ENCODE results near the gene DENND1A. TPM values are rescaled to one million over a fixed set of nuclear protein-coding genes. Genes with fewer than 3 reads are reported as not detected.

DENND1A gene
- total and polyA plus RNA-seq, 4 donors, result 7.9 to 22.0 (median 13.9) TPM

GRCh38 chr9:123601828-123602227, 328.1 kb downstream of the DENND1A start:
- Histone ChIP-seq H3K36me3 (ENCODE audit: control insufficient read depth in 4 of 4, insufficient read depth in 3 of 4, low read depth in 1 of 4, low read length in 3 of 4) (peaks cover 0 to 5% (median 1%) of the 10 kb centered on the region in 4 donors), H3K27me3 (ENCODE audit: control insufficient read depth in 4 of 4, insufficient read depth in 4 of 4, low read length in 3 of 4) (no peaks in the 10 kb centered on the region), H3K9ac (ENCODE audit: low read depth in 1 of 2, low read length in 2 of 2) (no peak overlapping the region), H3K27ac (ENCODE audit: low read depth in 1 of 2, low read length in 2 of 2) (no peak overlapping the region), H3K9me3 (ENCODE audit: control insufficient read depth in 4 of 4, low read length in 3 of 4) (no peaks in the 10 kb centered on the region), H3K4me1 (ENCODE audit: control insufficient read depth in 4 of 4, insufficient read depth in 4 of 4, low read length in 3 of 4) (no peaks in the 10 kb centered on the region), H3K4me3 (ENCODE audit: low read depth in 1 of 3, low read length in 3 of 3) (no peak overlapping the region)
- no peak for DNase-seq (ENCODE audit: low spot score)
- 99% methylated on average over 2 of the region's 2 CpGs for WGBS
- no peak for TF ChIP-seq FOXA1 (IDR thresholded peaks at IDR 0.05)
- no peak for TF ChIP-seq FOXA2 (IDR thresholded peaks at IDR 0.05)
- TF ChIP-seq, protein P1, sequence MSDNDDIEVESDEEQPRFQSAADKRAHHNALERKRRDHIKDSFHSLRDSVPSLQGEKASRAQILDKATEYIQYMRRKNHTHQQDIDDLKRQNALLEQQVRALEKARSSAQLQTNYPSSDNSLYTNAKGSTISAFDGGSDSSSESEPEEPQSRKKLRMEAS (IDR thresholded peaks at IDR 0.05), result no peak
- TF ChIP-seq RXRA (IDR thresholded peaks at IDR 0.05), result no peak
- no peak for TF ChIP-seq RAD21 (IDR thresholded peaks at IDR 0.05)
- TF ChIP-seq NR2F2 (IDR thresholded peaks at IDR 0.05), result no peak
- no peak for TF ChIP-seq ZBTB33 (IDR thresholded peaks at IDR 0.05)
- no peak for TF ChIP-seq CTCF (IDR thresholded peaks at IDR 0.05; ENCODE audit: low read depth, low read length, missing input control)
- TF ChIP-seq SP1 (IDR thresholded peaks at IDR 0.05), result no peak

- Histone ChIP-seq H3K9me3 (ENCODE audit: control insufficient read depth in 4 of 4, low read length in 3 of 4) (no peaks in the 10 kb centered on the region), H3K4me3 (ENCODE audit: low read depth in 1 of 3, low read length in 3 of 3) (no peak overlapping the region), H3K36me3 (ENCODE audit: control insufficient read depth in 4 of 4, insufficient read depth in 3 of 4, low read depth in 1 of 4, low read length in 3 of 4) (peaks cover 0 to 3% (median 0%) of the 10 kb centered on the region in 4 donors), H3K4me1 (ENCODE audit: control insufficient read depth in 4 of 4, insufficient read depth in 4 of 4, low read length in 3 of 4) (no peaks in the 10 kb centered on the region), H3K27me3 (ENCODE audit: control insufficient read depth in 4 of 4, insufficient read depth in 4 of 4, low read length in 3 of 4) (no peaks in the 10 kb centered on the region), H3K27ac (ENCODE audit: low read depth in 1 of 2, low read length in 2 of 2) (no peak overlapping the region), H3K9ac (ENCODE audit: low read depth in 1 of 2, low read length in 2 of 2) (no peak overlapping the region)
- TF ChIP-seq FOXA2 (IDR thresholded peaks at IDR 0.05) (no peak), TAF1 (conservative IDR thresholded peaks at IDR 0.05) (no peak), FOXA1 (IDR thresholded peaks at IDR 0.05) (no peak), CTCF (IDR thresholded peaks at IDR 0.05; ENCODE audit: low read depth, low read length, missing input control) (no peak), RAD21 (IDR thresholded peaks at IDR 0.05) (no peak), YY1 (IDR thresholded peaks at IDR 0.05) (no peak), ATF3 (IDR thresholded peaks at IDR 0.05) (no peak), RXRA (IDR thresholded peaks at IDR 0.05) (no peak), NR2F2 (IDR thresholded peaks at IDR 0.05) (no peak), JUND (IDR thresholded peaks at IDR 0.05) (no peak), HNF4G (IDR thresholded peaks at IDR 0.05) (no peak), REST (IDR thresholded peaks at IDR 0.05) (no peak)
- TF ChIP-seq, protein P1 (IDR thresholded peaks at IDR 0.05), result no peak
- WGBS, result 97% methylated on average over 7 of the region's 7 CpGs
- no peak for DNase-seq (ENCODE audit: low spot score)
Observed at GRCh38 chr9:123599781-123600180, 330.1 kb downstream of the DENND1A start.
